GM10266 (cell line): ENCODE data around the gene TOM1L2.

Experiments
- DNase-seq: peaks from one replicate; pipeline ENCODE4 v3.0.0; 2012; ENCODE audit errors: extremely low spot score
- TF ChIP-seq, protein P1 (sequence below): IDR thresholded peaks from 2 replicates; pipeline ENCODE4 v1.5.1; 2012; ENCODE audit warnings: mild to moderate bottlenecking, low read depth; ENCODE audit not compliant: control insufficient read depth, insufficient read depth; ENCODE audit errors: missing control alignments

The TOM1L2 gene

DNA sequence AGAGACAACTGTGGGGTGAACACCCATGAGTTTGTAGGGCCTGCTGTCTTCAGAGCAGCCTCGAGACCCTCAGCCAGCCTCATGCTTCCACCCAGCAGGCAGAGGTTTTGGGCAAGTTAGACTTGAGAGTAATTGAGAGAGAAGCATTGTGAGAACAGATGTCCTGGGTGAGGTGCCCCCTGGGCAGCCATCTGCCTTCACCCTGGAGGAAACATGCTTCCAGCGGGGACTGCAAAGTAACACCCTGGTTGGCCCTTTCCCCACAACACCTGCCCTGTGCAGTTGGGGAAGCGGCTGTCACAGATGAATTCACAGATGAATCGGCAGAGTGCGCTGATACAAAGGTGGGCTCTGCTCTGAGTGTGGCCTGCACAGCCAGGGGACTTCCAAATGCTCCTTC lies 43.4 kb upstream of the TOM1L2 start:
- DNase-seq, result no peak
- TF ChIP-seq, protein P1, sequence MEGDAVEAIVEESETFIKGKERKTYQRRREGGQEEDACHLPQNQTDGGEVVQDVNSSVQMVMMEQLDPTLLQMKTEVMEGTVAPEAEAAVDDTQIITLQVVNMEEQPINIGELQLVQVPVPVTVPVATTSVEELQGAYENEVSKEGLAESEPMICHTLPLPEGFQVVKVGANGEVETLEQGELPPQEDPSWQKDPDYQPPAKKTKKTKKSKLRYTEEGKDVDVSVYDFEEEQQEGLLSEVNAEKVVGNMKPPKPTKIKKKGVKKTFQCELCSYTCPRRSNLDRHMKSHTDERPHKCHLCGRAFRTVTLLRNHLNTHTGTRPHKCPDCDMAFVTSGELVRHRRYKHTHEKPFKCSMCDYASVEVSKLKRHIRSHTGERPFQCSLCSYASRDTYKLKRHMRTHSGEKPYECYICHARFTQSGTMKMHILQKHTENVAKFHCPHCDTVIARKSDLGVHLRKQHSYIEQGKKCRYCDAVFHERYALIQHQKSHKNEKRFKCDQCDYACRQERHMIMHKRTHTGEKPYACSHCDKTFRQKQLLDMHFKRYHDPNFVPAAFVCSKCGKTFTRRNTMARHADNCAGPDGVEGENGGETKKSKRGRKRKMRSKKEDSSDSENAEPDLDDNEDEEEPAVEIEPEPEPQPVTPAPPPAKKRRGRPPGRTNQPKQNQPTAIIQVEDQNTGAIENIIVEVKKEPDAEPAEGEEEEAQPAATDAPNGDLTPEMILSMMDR, result no peak

DNA sequence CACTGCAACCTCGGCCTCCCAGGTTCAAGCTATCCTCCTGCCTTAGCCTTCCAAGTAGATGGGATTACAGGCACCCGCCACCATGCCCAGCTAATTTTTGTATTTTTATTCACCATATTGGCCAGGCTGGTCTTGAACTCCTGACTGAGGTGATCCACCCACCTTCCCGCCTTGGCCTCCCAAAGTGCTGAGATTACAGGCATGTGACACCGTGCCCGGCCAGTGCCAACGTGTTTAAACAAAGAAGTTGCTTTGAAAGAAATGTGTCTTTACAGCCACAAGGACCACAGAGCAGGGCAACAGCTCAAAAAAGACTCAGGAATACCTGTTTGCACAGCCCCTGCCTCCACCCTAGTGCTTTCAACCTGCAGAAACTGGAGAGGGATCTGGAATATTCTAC lies 41.8 kb upstream of the TOM1L2 start:
- no peak for DNase-seq
- TF ChIP-seq, protein P1, result no peak

DNA sequence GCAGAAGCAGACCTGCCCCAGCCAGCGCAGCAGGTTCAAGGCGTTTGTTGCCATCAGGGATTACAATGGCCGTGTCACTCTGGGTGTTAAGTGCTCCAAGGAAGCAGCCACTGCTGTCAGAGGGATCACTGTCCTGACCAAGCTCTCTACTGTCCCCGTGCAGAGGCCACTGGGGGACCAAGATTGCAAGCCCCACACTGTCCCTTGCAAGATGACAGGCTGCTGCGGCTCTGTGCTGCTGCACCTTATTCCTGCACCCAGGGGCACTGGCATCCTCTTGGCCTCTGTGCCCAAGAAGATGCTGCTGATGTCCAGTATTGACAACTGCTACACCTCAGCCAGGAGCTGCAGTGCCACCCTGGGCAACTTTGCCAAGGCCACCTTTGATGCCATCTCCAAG lies 39.1 kb upstream of the TOM1L2 start:
- TF ChIP-seq, protein P1, result no peak
- no peak for DNase-seq

DNA sequence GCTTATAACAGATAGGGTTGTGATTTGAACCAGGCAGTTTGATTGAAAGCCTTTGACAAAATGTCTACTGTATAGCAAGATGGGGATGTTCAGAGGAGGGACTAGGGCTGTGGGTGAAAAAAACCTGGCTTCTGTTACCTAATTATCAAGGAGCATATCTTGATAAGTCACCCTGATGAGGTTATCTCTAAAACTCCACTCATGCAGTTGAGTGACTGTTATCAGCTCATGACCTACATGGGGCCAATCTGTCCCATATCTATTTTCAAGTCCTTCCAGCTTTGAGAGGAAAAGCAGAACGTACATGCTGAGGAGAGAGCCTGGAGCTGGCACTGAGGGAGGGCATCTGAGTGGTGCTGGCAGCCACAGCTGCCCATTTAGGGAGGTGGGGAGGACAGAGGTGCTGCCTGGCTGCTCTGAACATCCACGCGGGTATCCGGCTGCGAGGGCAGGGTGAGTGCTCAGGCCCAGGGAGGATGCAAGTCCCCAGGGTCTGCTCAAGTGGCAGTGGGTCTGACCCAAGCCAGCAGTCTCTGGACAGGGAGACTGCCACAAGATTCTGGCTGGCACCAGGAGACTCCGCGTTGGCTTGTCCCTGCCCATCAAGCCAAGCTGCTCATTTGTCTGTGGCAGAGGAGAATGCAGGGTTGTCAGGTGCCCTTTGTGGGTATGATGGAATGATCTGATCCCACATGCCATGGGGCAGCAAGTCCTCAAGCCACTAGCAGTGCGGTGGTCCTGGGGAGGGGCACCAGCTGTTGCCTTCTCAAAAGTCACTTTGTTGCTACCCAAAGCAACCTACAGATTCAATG lies 37.6 kb upstream of the TOM1L2 start:
- no peak for DNase-seq
- TF ChIP-seq, protein P1, result no peak

DNA sequence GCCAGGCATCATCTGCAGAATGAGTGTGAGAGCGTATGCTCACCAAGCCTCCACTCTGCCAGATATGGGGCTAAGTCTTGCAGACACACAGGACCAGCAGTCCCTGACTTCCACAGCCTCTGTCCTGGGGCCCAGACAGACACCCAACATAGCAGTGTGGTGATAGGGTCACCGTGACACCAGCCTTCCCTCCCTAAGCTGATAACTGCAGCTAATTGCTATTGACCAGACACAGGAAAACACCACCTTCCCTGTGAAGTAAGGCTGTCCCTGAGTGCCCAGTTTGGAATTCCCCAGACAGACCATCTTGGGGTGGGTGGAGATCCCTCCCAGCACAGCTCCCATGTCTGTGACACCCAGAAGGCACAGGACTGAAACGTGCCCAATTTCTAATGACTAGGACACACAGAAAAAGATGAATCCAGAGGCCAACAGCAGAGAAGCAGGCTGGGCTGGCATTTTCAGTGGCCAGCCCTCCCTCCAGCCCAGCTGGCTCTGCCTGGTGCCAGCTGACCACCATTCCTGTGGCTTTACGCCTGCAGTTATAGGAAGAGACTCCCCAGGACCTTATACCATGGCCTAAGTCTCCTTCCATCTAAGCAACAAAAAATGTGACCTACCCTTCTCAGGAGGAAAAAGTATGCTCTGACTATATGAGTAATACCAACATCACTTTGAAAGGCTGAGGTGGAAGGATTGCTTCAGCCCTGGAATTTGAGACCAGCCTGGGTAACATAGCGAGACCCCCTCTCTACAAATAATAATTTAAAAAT lies 36.5 kb upstream of the TOM1L2 start:
- TF ChIP-seq, protein P1, result no peak
- no peak for DNase-seq

DNA sequence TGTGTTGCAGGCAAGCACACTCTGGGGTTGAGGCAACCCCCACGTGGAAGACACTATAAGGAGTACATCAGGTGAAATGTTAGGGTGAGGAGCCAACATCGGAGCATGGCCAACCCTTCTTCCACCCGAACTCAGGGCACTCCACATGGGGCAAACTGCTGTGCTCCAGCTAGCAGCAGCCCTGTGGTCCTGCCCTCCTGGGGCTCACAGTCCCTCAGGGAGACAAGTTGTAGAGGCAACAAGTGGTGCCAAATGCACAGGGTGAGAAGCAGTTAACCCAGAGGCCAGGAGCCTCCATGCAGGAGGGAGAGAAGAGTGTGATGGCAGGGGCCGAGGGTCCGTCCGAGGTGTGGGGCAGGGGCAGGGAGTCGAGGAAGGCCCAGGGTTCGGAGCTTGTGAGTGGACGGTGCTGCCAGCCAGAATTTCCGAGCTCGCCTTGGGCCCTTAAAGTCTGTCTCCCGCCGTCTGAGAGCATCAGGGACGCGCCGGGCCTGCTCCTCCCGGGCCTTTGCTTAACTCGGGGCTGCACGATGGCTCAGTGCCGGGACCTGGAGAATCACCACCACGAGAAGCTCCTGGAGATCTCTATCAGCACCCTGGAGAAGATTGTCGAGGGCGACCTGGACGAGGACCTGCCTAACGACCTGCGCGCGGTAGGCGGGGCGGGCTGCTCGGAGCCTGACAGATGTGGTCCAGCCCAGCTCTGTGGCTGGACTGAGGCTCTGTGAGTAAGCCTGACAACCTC lies 34.5 kb upstream of the TOM1L2 start:
- TF ChIP-seq, protein P1, result no peak
- DNase-seq, result no peak
